Ureter (tissue), 1 donor: ENCODE measurements around the gene ZNF546. TPM values are rescaled to one million over a fixed set of nuclear protein-coding genes. Genes with fewer than 3 reads are reported as not detected.
"Not testable (repeated sequence)": the region's sequence is repeated elsewhere in the genome, so short reads cannot be mapped to it uniquely, and the experiment has no call there.

Source experiments
- DNase-seq: peaks from one replicate; pipeline ENCODE4 v3.0.0-alpha.2; 2020; ENCODE audit warnings: low spot score
- total RNA-seq: library from RNA; stranded (reverse); gene quantifications from one replicate; pipeline ENCODE4 v1.2.4, GENCODE V29; 2023
- donor health status: DM: yes; HTN: yes; CAD: no.

The ZNF546 gene
- total RNA-seq, result 7.9 TPM

- peak; percentile 91 for DNase-seq
Measured at GRCh38 chr19:39996811-39997637, at the start of gene ZNF546. Gene ZNF546, plus strand, starts transcription at chr19:39997060. Its CDS starts 1,267 bp downstream, at chr19:39998327.

GRCh38 chr19:39949026-39949747 lies 47.7 kb upstream of the ZNF546 start:
- DNase-seq, result no peak

GRCh38 chr19:39951065-39951650 lies 45.7 kb upstream of the ZNF546 start:
- DNase-seq, result no peak

- DNase-seq, result peak; percentile 36
Measured at GRCh38 chr19:39951686-39952085, 45.2 kb upstream of the ZNF546 start.

- DNase-seq, result no peak
Measured at GRCh38 chr19:39953915-39954314, 42.9 kb upstream of the ZNF546 start.

GRCh38 chr19:39957886-39958285 lies 39.0 kb upstream of the ZNF546 start:
- DNase-seq, result not testable (repeated sequence)

GRCh38 chr19:39958942-39959341 lies 37.9 kb upstream of the ZNF546 start:
- DNase-seq, result not testable (repeated sequence)

- DNase-seq, result not testable (repeated sequence)
Measured at GRCh38 chr19:39959407-39959806, 37.5 kb upstream of the ZNF546 start.

- DNase-seq, result no peak
Measured at GRCh38 chr19:39963898-39964297, 33.0 kb upstream of the ZNF546 start.

GRCh38 chr19:39966617-39967016 lies 30.2 kb upstream of the ZNF546 start:
- no peak for DNase-seq

- no peak for DNase-seq
Measured at GRCh38 chr19:39967561-39967960, 29.3 kb upstream of the ZNF546 start.

- DNase-seq, result no peak
Measured at GRCh38 chr19:39968789-39969188, 28.1 kb upstream of the ZNF546 start.

GRCh38 chr19:39969266-39969665 lies 27.6 kb upstream of the ZNF546 start:
- DNase-seq, result no peak

- DNase-seq, result no peak
Measured at GRCh38 chr19:39969681-39970424, 27.0 kb upstream of the ZNF546 start.

GRCh38 chr19:39970425-39970674 lies 26.5 kb upstream of the ZNF546 start:
- DNase-seq, result no peak

GRCh38 chr19:39970675-39971379 lies 26.0 kb upstream of the ZNF546 start, which contains the start of gene PSMC4:
Gene PSMC4, plus strand, starts transcription at chr19:39971165. Its CDS starts 38 bp downstream, at chr19:39971203.
- DNase-seq, result peak; percentile 98

GRCh38 chr19:39971380-39972035 lies 25.4 kb upstream of the ZNF546 start:
- no peak for DNase-seq

- DNase-seq, result no peak
Measured at GRCh38 chr19:39974377-39975155, 22.3 kb upstream of the ZNF546 start.

- DNase-seq, result no peak
Measured at GRCh38 chr19:39982883-39983282, 14.0 kb upstream of the ZNF546 start.

- DNase-seq, result no peak
Measured at GRCh38 chr19:39983695-39984300, 13.1 kb upstream of the ZNF546 start.
